Astrocyte (in vitro differentiated cells and primary cell): ENCODE measurements around the gene TEX51. TPM values are rescaled to one million over a fixed set of nuclear protein-coding genes. Genes with fewer than 3 reads are reported as not detected.

Experiments
- DNase-seq: peaks from one replicate; pipeline ENCODE4 v3.0.0-alpha.2; 2010; ENCODE audit warnings: low read depth
- FAIRE-seq: peaks from 2 replicates; lab custom pipeline; 2011; peaks lifted over from hg19 to GRCh38; lab: Jason Lieb, UNC
- H2AFZ ChIP-seq: 2 replicates; pipeline ENCODE4 v1.6.0; 2012; ENCODE audit warnings: low read depth, low read length, inconsistent platforms
- H3K27ac ChIP-seq: 2 replicates; pipeline ENCODE4 v1.5.1; 2011; ENCODE audit warnings: low read depth, low read length, inconsistent platforms
- H3K27me3 ChIP-seq: 2 replicates; pipeline ENCODE4 v1.6.0; 2011; ENCODE audit warnings: low read length, inconsistent platforms; ENCODE audit not compliant: insufficient read depth
- H3K36me3 ChIP-seq: 2 replicates; pipeline ENCODE4 v1.5.1; 2011; ENCODE audit warnings: low read length, inconsistent platforms; ENCODE audit not compliant: insufficient read depth
- H3K4me1 ChIP-seq: 2 replicates; pipeline ENCODE4 v1.5.1; 2011; ENCODE audit warnings: low read length, inconsistent platforms; ENCODE audit not compliant: insufficient read depth
- H3K4me2 ChIP-seq: 2 replicates; pipeline ENCODE4 v1.6.0; 2012; ENCODE audit warnings: low read length, inconsistent platforms
- H3K4me3 ChIP-seq: 2 replicates; pipeline ENCODE4 v1.5.1; 2011; ENCODE audit warnings: low read depth, mild to moderate bottlenecking, low read length, inconsistent platforms; ENCODE audit not compliant: insufficient read depth
- H3K79me2 ChIP-seq: 2 replicates; pipeline ENCODE4 v1.6.0; 2012; ENCODE audit warnings: mild to moderate bottlenecking, low read length, inconsistent platforms; ENCODE audit not compliant: insufficient read depth
- H3K9ac ChIP-seq: 2 replicates; pipeline ENCODE4 v1.6.0; 2012; ENCODE audit warnings: mild to moderate bottlenecking, low read length, inconsistent platforms
- H3K9me3 ChIP-seq: 2 replicates; pipeline ENCODE4 v1.5.1; 2012; ENCODE audit warnings: low read depth, mild to moderate bottlenecking, low read length, inconsistent platforms; ENCODE audit not compliant: insufficient read depth
- H4K20me1 ChIP-seq: 2 replicates; pipeline ENCODE4 v1.6.0; 2012; ENCODE audit warnings: low read length, inconsistent platforms; ENCODE audit not compliant: insufficient read depth
- H3K27ac Mint-ChIP-seq: one replicate; pipeline ENCODE4 v1.8.0; 2021; ENCODE audit warnings: mild to moderate bottlenecking, mixed read lengths; ENCODE audit not compliant: unreplicated experiment
- H3K27me3 Mint-ChIP-seq: one replicate; pipeline ENCODE4 v1.8.0; 2021; ENCODE audit warnings: low read depth, mixed read lengths; ENCODE audit not compliant: unreplicated experiment
- H3K36me3 Mint-ChIP-seq: one replicate; pipeline ENCODE4 v1.8.0; 2021; ENCODE audit warnings: low read depth, mixed read lengths; ENCODE audit not compliant: unreplicated experiment
- H3K4me1 Mint-ChIP-seq: one replicate; pipeline ENCODE4 v1.8.0; 2021; ENCODE audit warnings: low read depth, mixed read lengths; ENCODE audit not compliant: unreplicated experiment
- H3K4me3 Mint-ChIP-seq: one replicate; pipeline ENCODE4 v1.8.0; 2021; ENCODE audit warnings: mild to moderate bottlenecking, moderate library complexity, mixed read lengths; ENCODE audit not compliant: unreplicated experiment
- H3K9me3 Mint-ChIP-seq: one replicate; pipeline ENCODE4 v1.8.0; 2021; ENCODE audit warnings: mild to moderate bottlenecking, mixed read lengths; ENCODE audit not compliant: unreplicated experiment
- EZH2 ChIP-seq: IDR thresholded peaks from 2 replicates; pipeline ENCODE4 v1.6.1; 2012; ENCODE audit warnings: mild to moderate bottlenecking, low read length, inconsistent platforms; ENCODE audit not compliant: insufficient read depth
- total RNA-seq: library from RNA; stranded (reverse); gene quantifications from 2 replicates; pipeline ENCODE4 v1.2.1, GENCODE V29; 2021
- TF ChIP-seq, protein P1 (sequence below): IDR thresholded peaks from 2 replicates; pipeline ENCODE4 v1.5.1; 2011; ENCODE audit warnings: low read depth, mild to moderate bottlenecking, inconsistent platforms, low read length, moderate library complexity; ENCODE audit not compliant: insufficient read depth

TEX51 gene
- total RNA-seq, 1 donor from 2014 or later, result not detected

GRCh38 chr2:126908721-126909177, 10.1 kb downstream of the TEX51 start:
- Histone ChIP-seq H3K27me3 (no peaks in the 10 kb centered on the region), H3K27ac (no peak overlapping the region), H3K4me1 (no peaks in the 10 kb centered on the region), H3K4me3 (no peak overlapping the region), H3K9ac (no peak overlapping the region), H2AFZ (no peak overlapping the region), H3K4me2 (no peak overlapping the region), H4K20me1 (no peaks in the 10 kb centered on the region), H3K79me2 (no peaks in the 10 kb centered on the region), H3K9me3 (no peaks in the 10 kb centered on the region), H3K36me3 (no peaks in the 10 kb centered on the region)
- DNase-seq (no peak), FAIRE-seq (no peak)
- Mint-ChIP-seq H3K4me1 (peaks cover 1% of the 10 kb centered on the region), H3K27ac (no peak overlapping the region), H3K4me3 (no peak overlapping the region), H3K36me3 (no peaks in the 10 kb centered on the region), H3K9me3 (peaks cover 7% of the 10 kb centered on the region), H3K27me3 (peaks cover 33% of the 10 kb centered on the region)
- TF ChIP-seq, protein P1, sequence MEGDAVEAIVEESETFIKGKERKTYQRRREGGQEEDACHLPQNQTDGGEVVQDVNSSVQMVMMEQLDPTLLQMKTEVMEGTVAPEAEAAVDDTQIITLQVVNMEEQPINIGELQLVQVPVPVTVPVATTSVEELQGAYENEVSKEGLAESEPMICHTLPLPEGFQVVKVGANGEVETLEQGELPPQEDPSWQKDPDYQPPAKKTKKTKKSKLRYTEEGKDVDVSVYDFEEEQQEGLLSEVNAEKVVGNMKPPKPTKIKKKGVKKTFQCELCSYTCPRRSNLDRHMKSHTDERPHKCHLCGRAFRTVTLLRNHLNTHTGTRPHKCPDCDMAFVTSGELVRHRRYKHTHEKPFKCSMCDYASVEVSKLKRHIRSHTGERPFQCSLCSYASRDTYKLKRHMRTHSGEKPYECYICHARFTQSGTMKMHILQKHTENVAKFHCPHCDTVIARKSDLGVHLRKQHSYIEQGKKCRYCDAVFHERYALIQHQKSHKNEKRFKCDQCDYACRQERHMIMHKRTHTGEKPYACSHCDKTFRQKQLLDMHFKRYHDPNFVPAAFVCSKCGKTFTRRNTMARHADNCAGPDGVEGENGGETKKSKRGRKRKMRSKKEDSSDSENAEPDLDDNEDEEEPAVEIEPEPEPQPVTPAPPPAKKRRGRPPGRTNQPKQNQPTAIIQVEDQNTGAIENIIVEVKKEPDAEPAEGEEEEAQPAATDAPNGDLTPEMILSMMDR, result no peak
- TF ChIP-seq EZH2, result no peak

DNA sequence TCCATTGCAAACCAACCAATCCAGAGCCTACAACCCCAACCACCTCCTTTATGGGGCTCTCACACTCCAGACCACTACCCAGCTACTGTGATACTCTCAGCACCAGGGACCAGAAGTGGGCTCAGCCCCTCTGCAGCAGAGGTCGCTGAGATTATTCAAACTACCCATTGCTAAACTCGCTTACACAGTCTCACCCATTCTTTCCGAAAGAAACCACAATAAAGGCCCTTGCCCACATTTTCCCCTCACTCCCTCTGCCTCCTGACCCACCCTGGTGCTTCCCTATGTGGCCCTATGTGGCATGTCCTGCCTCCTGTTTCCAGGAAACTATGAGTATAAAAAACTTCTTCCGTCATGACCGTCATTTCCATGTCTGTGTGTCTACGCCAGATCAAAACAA, 10.7 kb downstream of the TEX51 start:
- FAIRE-seq (no peak), DNase-seq (no peak)
- Histone ChIP-seq H3K9me3 (no peaks in the 10 kb centered on the region), H2AFZ (no peak overlapping the region), H4K20me1 (no peaks in the 10 kb centered on the region), H3K4me1 (no peaks in the 10 kb centered on the region), H3K4me3 (no peak overlapping the region), H3K9ac (no peak overlapping the region), H3K79me2 (no peaks in the 10 kb centered on the region), H3K27ac (no peak overlapping the region), H3K4me2 (no peak overlapping the region), H3K27me3 (no peaks in the 10 kb centered on the region), H3K36me3 (no peaks in the 10 kb centered on the region)
- TF ChIP-seq, protein P1, result no peak
- TF ChIP-seq EZH2, result no peak
- no peak overlapping the region for H3K27ac Mint-ChIP-seq
- H3K4me3 Mint-ChIP-seq, result no peak overlapping the region
- peaks cover 36% of the 10 kb centered on the region for H3K27me3 Mint-ChIP-seq
- peaks cover 7% of the 10 kb centered on the region for H3K9me3 Mint-ChIP-seq
- peaks cover 1% of the 10 kb centered on the region for H3K4me1 Mint-ChIP-seq
- no peaks in the 10 kb centered on the region for H3K36me3 Mint-ChIP-seq

DNA sequence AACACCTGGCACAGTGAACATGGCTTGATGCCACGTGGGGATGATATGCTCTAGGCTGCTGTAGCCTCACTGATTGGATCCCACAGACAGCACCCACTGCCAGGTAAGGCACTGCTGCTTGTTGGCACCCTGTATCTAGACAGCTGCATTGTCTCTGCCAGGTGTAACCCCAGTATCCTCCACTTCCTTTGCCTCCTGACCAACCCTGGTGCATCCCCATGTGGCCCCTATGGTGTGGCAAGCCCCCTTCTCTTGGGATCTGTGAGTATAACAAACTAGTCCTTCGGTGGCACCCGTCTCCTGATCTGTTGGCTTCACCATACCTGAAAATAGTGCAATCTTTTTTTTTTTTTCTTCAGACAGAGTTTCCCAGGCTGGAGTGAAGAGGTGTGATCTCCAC, 11.1 kb downstream of the TEX51 start:
- Histone ChIP-seq H2AFZ (no peak overlapping the region), H3K36me3 (no peaks in the 10 kb centered on the region), H3K4me3 (no peak overlapping the region), H3K9me3 (no peaks in the 10 kb centered on the region), H4K20me1 (no peaks in the 10 kb centered on the region), H3K79me2 (no peaks in the 10 kb centered on the region), H3K27me3 (no peaks in the 10 kb centered on the region), H3K27ac (no peak overlapping the region), H3K4me2 (no peak overlapping the region), H3K4me1 (no peaks in the 10 kb centered on the region), H3K9ac (no peak overlapping the region)
- DNase-seq (no peak), FAIRE-seq (no peak)
- Mint-ChIP-seq H3K27me3 (peaks cover 39% of the 10 kb centered on the region), H3K27ac (no peak overlapping the region), H3K36me3 (no peaks in the 10 kb centered on the region), H3K9me3 (peaks cover 4% of the 10 kb centered on the region), H3K4me3 (no peak overlapping the region), H3K4me1 (peaks cover 1% of the 10 kb centered on the region)
- TF ChIP-seq EZH2, result no peak
- TF ChIP-seq, protein P1, result no peak
